Large intestine (tissue), 12 donors: ENCODE results near the gene ANP32B. TPM values are rescaled to one million over a fixed set of nuclear protein-coding genes. Genes with fewer than 3 reads are reported as not detected.
A peak's percentile ranks its signal among the peaks of the same experiment; 100 is the strongest.

Source experiments
- DNase-seq, 2 donors: peaks; one replicate each; pipeline versions ENCODE4 v3.0.0 to v3.0.0-alpha.2; 2013
- H3K27ac ChIP-seq: one replicate; pipeline ENCODE4 v1.5.1; 2013; ENCODE audit warnings: low read length
- H3K27me3 ChIP-seq: 2 replicates; pipeline ENCODE4 v1.6.1; 2013; ENCODE audit warnings: low read length; ENCODE audit not compliant: control insufficient read depth, insufficient read depth
- H3K36me3 ChIP-seq: 2 replicates; pipeline ENCODE4 v1.6.1; 2013; ENCODE audit warnings: low read length; ENCODE audit not compliant: control insufficient read depth, insufficient read depth
- H3K4me1 ChIP-seq: one replicate; pipeline ENCODE4 v1.6.1; 2013; ENCODE audit warnings: low read length; ENCODE audit not compliant: control insufficient read depth, insufficient read depth
- H3K4me3 ChIP-seq: one replicate; pipeline ENCODE4 v1.5.1; 2013; ENCODE audit warnings: low read length
- H3K9me3 ChIP-seq: one replicate; pipeline ENCODE4 v1.6.1; 2013; ENCODE audit warnings: mild to moderate bottlenecking, low read depth, low read length, moderate library complexity; ENCODE audit not compliant: control insufficient read depth
- WGBS: methylation state at CpG from one replicate; pipeline ENCODE4 v1.1.5; 2013; ENCODE audit warnings: low lambda C conversion rate; ENCODE audit not compliant: insufficient coverage; 5-methylcytosine and 5-hydroxymethylcytosine counted together
- long read RNA-seq, 11 donors: transcript quantifications; one replicate each; lab custom pipeline, GENCODE V29; 2026
- polyA plus RNA-seq: library from polyadenylated mRNA; unstranded; fragments of 120-200 nt; gene quantifications from one replicate; pipeline ENCODE4 v1.2.1, GENCODE V29; 2013

The ANP32B gene
- 260 TPM for polyA plus RNA-seq
- long read RNA-seq, donor 1, transcript ANP32B-201 (7 exons, 1,463 nt): major isoform, 47 of 70 reads
- long read RNA-seq, donor 1, partial matches to known transcripts: 23 of 70 reads
- long read RNA-seq, donor 1, other reads (novel, unspliced or antisense): 0 of 70 reads
- long read RNA-seq, donor 2, transcript ANP32B-201 (7 exons, 1,463 nt): major isoform, 138 of 276 reads
- long read RNA-seq, donor 2, partial matches to known transcripts: 117 of 276 reads
- long read RNA-seq, donor 2, other reads (novel, unspliced or antisense): 20 of 276 reads
- long read RNA-seq, donor 3: 0 reads
- long read RNA-seq, donor 4, transcript ANP32B-201 (7 exons, 1,463 nt): major isoform, 9 of 9 reads
- long read RNA-seq, donor 4, partial matches to known transcripts: 0 of 9 reads
- long read RNA-seq, donor 4, other reads (novel, unspliced or antisense): 0 of 9 reads
- long read RNA-seq, donor 5, transcript ANP32B-201 (7 exons, 1,463 nt): major isoform, 52 of 73 reads
- long read RNA-seq, donor 5, partial matches to known transcripts: 13 of 73 reads
- long read RNA-seq, donor 5, other reads (novel, unspliced or antisense): 8 of 73 reads
- long read RNA-seq, donor 6, transcript ANP32B-201 (7 exons, 1,463 nt): major isoform, 75 of 222 reads
- long read RNA-seq, donor 6, partial matches to known transcripts: 135 of 222 reads
- long read RNA-seq, donor 6, other reads (novel, unspliced or antisense): 12 of 222 reads
- long read RNA-seq, donor 7, transcript ANP32B-201 (7 exons, 1,463 nt): major isoform, 43 of 91 reads
- long read RNA-seq, donor 7, partial matches to known transcripts: 41 of 91 reads
- long read RNA-seq, donor 7, other reads (novel, unspliced or antisense): 6 of 91 reads
- long read RNA-seq, donor 8, transcript ANP32B-201 (7 exons, 1,463 nt): major isoform, 136 of 248 reads
- long read RNA-seq, donor 8, partial matches to known transcripts: 102 of 248 reads
- long read RNA-seq, donor 8, other reads (novel, unspliced or antisense): 10 of 248 reads
- long read RNA-seq, donor 9, transcript ANP32B-201 (7 exons, 1,463 nt): major isoform, 56 of 137 reads
- long read RNA-seq, donor 9, partial matches to known transcripts: 81 of 137 reads
- long read RNA-seq, donor 9, other reads (novel, unspliced or antisense): 0 of 137 reads
- long read RNA-seq, donor 10, transcript ANP32B-201 (7 exons, 1,463 nt): major isoform, 105 of 259 reads
- long read RNA-seq, donor 10, partial matches to known transcripts: 136 of 259 reads
- long read RNA-seq, donor 10, other reads (novel, unspliced or antisense): 18 of 259 reads
- long read RNA-seq, donor 11, transcript ANP32B-201 (7 exons, 1,463 nt): major isoform, 63 of 135 reads
- long read RNA-seq, donor 11, partial matches to known transcripts: 61 of 135 reads
- long read RNA-seq, donor 11, other reads (novel, unspliced or antisense): 11 of 135 reads

DNA sequence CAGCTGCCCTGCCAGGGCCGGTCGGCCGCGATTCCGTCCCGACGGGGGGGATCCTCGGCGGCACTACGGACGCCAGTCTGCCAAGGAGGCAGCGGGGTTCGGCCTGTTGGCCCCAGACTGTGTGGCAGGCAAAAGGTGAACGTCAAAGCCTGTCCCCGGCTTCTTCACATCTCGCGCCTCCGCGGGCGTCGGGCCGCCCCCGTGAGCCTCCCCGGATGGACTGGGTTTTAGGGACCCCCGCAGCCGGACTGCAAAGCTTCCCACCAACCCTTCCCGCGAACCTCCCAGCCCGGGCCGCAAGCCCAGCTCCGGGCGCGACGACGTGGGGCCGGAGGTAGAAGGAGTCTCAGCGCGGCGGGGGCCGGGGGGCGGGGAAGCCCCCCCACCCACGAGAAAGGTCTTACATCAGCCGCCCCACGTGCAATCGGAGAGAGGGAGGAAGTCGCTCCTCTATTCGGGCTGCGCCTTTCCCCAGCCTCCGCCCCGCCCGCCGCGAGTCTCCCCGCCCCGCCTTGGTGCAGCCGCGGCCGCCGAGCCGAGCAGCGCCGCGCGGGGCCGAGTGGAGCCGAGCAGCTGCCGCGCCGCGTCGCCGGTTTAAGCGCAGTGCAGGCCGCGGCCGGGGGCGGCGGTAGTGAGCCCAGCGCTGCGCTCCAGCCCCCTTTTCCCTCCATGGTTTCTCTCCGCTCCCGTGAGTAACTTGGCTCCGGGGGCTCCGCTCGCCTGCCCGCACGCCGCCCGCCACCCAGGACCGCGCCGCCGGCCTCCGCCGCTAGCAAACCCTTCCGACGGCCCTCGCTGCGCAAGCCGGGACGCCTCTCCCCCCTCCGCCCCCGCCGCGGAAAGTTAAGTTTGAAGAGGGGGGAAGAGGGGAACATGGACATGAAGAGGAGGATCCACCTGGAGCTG, at the start of gene ANP32B:
Gene ANP32B, plus strand, starts transcription at position 659 of the 906 bp plus-strand sequence. Its CDS starts 215 bp downstream, at position 874.
- Histone ChIP-seq H3K27me3 (no peaks in the 10 kb centered on the region), H3K9me3 (peaks cover 3% of the 10 kb centered on the region), H3K27ac (peak within 1 kb of the TSS; percentile 92), H3K4me3 (peak within 1 kb of the TSS; percentile 87), H3K36me3 (no peaks in the 10 kb centered on the region), H3K4me1 (peaks cover 8% of the 10 kb centered on the region)
- WGBS: no CpG with 5 or more reads among the region's 105 CpGs
- DNase-seq: peak; percentile 88 to 96

DNA sequence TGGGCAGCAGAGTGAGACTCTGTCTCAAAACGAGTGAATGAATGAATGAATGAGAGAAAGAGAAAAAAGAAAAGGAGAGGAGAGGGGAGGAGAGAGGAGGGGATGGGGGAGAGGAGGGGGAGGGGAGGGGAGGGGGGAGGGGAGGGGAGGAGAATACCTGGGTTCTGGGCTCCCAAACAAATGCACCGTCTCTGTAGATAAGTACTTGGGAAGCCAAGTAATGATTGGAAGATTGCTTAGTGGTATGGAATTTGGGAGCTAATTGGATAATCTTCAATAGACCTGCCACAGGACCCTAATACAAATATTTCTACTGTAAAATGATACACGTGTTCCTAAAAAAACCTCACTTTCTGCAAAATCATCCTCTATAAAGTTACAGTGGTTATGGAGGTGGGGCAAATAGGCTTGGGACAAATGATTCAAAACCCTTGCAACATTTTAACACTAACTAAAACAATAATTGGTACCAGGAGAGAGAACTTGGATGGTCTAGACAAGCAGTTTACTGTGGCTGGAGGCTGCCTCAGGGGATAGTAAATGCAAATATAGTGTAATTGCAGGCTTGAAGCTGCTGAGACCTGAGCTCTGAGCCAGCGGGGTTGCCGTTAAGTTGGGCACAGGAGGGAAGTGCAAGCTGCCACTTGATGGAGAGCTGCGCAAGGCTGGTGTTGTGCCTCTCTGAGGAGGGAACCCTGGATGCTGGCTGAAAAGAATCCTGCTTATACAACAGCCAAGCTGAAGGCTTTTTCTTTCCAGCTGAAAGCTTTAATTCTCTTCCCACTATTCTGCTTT, 48.6 kb upstream of the ANP32B start:
- no peaks in the 10 kb centered on the region for H3K9me3 ChIP-seq
- H3K36me3 ChIP-seq: no peaks in the 10 kb centered on the region
- peaks cover 37% of the 10 kb centered on the region for H3K27me3 ChIP-seq
- no peaks in the 10 kb centered on the region for H3K4me1 ChIP-seq
- H3K4me3 ChIP-seq: no peak overlapping the region
- H3K27ac ChIP-seq: no peak overlapping the region
- no CpG with 5 or more reads among the region's 6 CpGs for WGBS
- no peak for DNase-seq

DNA sequence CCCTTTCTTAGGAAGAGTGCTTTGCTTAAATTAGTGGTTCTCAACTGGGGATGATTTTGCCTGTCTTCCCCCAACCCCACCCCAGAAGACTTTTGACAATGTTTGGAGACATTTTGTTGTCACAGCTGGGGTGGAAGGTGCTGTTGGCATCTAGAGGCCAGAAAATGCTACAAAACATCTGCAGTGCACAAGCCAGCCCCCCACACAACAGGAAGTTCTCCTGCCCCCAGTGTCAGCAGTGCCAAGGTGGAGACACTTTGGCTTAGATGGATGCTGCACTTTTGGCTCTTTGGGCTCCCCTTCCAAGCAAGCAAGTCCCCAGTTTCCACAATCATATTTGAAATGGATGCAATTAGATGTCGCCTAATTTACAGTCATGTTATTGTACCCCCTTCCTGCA, 47.9 kb upstream of the ANP32B start:
- no peaks in the 10 kb centered on the region for H3K4me1 ChIP-seq
- no peaks in the 10 kb centered on the region for H3K9me3 ChIP-seq
- DNase-seq: no peak
- WGBS: no CpG with 5 or more reads among the region's 1 CpG
- no peaks in the 10 kb centered on the region for H3K36me3 ChIP-seq
- H3K27ac ChIP-seq: no peak overlapping the region
- H3K27me3 ChIP-seq: peaks cover 38% of the 10 kb centered on the region
- no peak overlapping the region for H3K4me3 ChIP-seq

DNA sequence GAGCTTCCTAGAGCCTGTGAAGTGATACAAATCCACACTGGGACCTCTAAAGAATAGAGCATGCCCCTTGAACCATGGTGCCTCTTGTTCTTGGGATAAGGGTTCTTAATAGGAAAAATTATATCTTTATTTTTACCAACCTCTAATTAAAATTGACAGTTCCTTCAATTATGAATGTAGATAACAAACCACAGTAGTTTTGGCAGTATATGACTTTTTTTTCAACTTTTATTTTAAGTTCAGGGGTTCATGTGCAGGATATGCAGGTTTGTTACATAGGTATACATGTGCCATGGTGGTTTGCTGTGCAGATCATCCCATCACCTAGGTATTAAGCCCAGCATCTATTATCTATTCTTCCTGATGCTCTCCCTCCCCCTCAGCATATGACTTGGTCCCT, 46.1 kb upstream of the ANP32B start:
- Histone ChIP-seq H3K4me3 (no peak overlapping the region), H3K27ac (no peak overlapping the region), H3K36me3 (no peaks in the 10 kb centered on the region), H3K27me3 (peaks cover 33% of the 10 kb centered on the region), H3K9me3 (no peaks in the 10 kb centered on the region), H3K4me1 (no peaks in the 10 kb centered on the region)
- no peak for DNase-seq

DNA sequence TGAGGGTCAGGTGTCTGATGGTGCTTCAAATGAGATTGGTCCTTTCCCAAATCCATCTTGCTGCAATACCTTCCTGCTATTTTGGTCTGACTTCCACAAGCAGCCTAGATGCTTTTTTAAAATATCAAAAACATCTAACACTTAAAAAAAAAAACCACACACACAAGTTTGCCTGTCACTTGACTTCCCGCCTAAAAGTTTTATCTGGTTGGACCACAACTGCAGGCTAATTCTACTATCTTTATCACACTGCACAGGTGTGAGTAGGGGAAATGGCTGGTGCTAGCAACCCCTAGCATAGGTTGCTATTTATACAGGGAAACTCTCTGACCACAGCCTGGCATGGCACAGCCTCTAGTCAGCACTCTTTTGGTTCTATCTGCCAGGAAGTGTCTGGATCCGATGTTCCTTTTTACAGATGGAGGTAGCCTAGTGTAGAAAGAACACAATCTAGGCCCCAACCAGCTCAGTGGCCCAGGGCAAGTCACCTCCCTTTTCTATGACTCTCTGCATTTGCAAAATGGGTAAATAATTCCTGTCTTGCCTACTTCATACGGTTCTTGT, 45.0 kb upstream of the ANP32B start, which contains the start of gene HEMGN:
Gene HEMGN, minus strand, starts transcription at position 92 of the 564 bp plus-strand sequence. Its CDS starts 36 bp downstream, at position 56.
- WGBS: 80% methylated on average over 1 of the region's 3 CpGs
- Histone ChIP-seq H3K4me3 (no peak within 1 kb of the TSS), H3K9me3 (no peaks in the 10 kb centered on the region), H3K27me3 (peaks cover 37% of the 10 kb centered on the region), H3K4me1 (no peaks in the 10 kb centered on the region), H3K36me3 (no peaks in the 10 kb centered on the region), H3K27ac (no peak within 1 kb of the TSS)
- DNase-seq: no peak

DNA sequence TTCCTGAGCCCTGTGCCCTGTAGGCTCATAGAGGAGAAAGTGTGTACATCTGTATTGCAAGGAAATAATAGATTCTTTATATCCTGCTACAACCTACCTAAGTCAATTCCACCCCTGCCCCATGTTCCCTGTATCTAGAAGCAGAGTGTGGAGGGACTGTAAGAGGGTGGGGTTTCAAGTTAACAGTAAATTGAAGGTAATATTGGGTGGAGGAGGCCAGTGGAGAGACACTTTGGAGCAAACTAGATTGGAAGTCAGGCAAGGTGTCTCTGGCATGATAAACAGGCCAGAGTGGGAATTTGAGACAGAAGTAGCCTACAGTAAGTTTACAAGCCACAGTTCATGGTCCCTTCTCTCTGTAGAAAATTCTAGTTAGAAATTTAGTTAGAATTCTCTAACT, 42.9 kb upstream of the ANP32B start:
- DNase-seq: no peak
- Histone ChIP-seq H3K4me1 (no peaks in the 10 kb centered on the region), H3K27ac (no peak overlapping the region), H3K36me3 (no peaks in the 10 kb centered on the region), H3K9me3 (no peaks in the 10 kb centered on the region), H3K4me3 (no peak overlapping the region), H3K27me3 (peaks cover 35% of the 10 kb centered on the region)

DNA sequence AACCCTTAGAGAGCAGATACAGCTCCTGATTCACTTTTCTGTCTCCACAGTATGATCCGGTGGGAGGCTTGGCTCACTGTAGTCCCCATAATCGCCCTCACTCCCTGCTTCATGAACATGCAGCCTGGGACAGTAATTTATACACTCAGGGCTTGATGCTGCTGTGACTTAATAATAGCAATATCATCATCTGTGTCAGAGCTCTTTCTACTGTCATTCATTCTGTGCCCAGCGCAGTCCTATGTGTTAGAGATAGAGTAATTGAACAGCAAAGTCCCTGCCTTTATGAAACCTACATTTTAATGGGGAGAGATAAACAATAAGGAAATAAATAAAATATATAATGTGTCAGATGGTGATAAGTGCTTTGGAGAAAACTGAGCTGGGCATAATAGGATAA, 42.4 kb upstream of the ANP32B start:
- Histone ChIP-seq H3K27ac (no peak overlapping the region), H3K4me3 (no peak overlapping the region), H3K9me3 (no peaks in the 10 kb centered on the region), H3K27me3 (peaks cover 30% of the 10 kb centered on the region), H3K4me1 (no peaks in the 10 kb centered on the region), H3K36me3 (no peaks in the 10 kb centered on the region)
- no CpG with 5 or more reads among the region's 3 CpGs for WGBS
- no peak for DNase-seq

DNA sequence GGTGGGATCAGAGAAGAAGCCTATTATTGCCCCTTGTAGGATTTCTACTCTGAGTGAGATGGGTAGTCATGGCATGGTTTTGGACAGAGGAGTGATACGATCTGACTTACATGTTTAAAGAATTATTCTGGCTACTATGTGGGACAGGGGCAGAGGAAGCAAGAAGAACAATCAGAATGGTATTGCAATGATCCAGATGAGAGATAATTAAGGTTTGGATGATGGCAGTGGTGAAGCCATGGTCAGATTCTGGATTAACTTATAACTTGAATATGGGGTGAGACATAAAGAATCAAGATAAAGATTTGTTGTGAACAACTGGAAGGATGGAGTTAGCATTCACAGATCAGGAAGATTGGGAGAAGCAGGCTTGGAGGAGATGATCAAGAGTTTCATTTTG, 41.8 kb upstream of the ANP32B start:
- peaks cover 29% of the 10 kb centered on the region for H3K27me3 ChIP-seq
- no peaks in the 10 kb centered on the region for H3K36me3 ChIP-seq
- WGBS: no CpG with 5 or more reads among the region's 1 CpG
- H3K9me3 ChIP-seq: no peaks in the 10 kb centered on the region
- no peak for DNase-seq
- no peaks in the 10 kb centered on the region for H3K4me1 ChIP-seq
- H3K4me3 ChIP-seq: no peak overlapping the region
- H3K27ac ChIP-seq: no peak overlapping the region
